K562 (cell line): ENCODE results near the gene ACSM5.

Experiments used
- JUND ChIP-seq, 2 experiments: IDR thresholded peaks; 2 replicates in 1 of 2; 3 replicates in 1 of 2; pipeline ENCODE4 v1.6.1; 2011; ENCODE audit warnings: borderline replicate concordance in 2 of 2, low read depth in 2 of 2, low read length in 2 of 2, improper control_type of control experiment in 1 of 2, missing biosample characterization in 1 of 2, missing genetic modification characterization in 1 of 2, missing genetic modification reagents in 1 of 2
- RCOR1 ChIP-seq, 2 experiments: IDR thresholded peaks; 2 replicates each; pipeline ENCODE4 v1.6.1; 2012; ENCODE audit warnings: low read depth in 2 of 2, low read length in 2 of 2, borderline replicate concordance in 1 of 2, improper control_type of control experiment in 1 of 2
- ZC3H8 ChIP-seq: fragments of 450-650 bp; IDR thresholded peaks from 2 replicates; pipeline ENCODE4 v1.6.1; 2017
- ZNF589 ChIP-seq: fragments of 200-800 bp; sonication (Bioruptor generic); IDR thresholded peaks from 2 replicates; pipeline ENCODE4 v1.6.1; 2016; ENCODE audit warnings: low read depth, missing genetic modification characterization, missing compliant biosample characterization
- ZNF764 ChIP-seq: fragments of 250-450 bp; sonication (Bioruptor Pico); IDR thresholded peaks from 2 replicates; pipeline ENCODE4 v1.4.0; 2020; ENCODE audit warnings: low read depth, mild to moderate bottlenecking, moderate library complexity
- TF ChIP-seq, protein P1 (sequence below), 3 experiments: IDR thresholded peaks in 2 of 3; conservative IDR thresholded peaks in 1 of 3; 2 replicates each; pipeline ENCODE4 v1.5.1; 2011 to 2012; ENCODE audit warnings: low read length in 3 of 3, mild to moderate bottlenecking in 3 of 3, control low read depth in 2 of 3, improper control_type of control experiment in 1 of 3, inconsistent platforms in 1 of 3, low read depth in 1 of 3, mixed read lengths in 1 of 3, moderate library complexity in 1 of 3; ENCODE audit not compliant: insufficient read depth in 2 of 3
- TF ChIP-seq, protein P2 (sequence below), 2 experiments: fragments of 450-650 bp in 1 of 2; IDR thresholded peaks; 2 replicates each; pipeline ENCODE4 v1.6.1; 2011 to 2017; ENCODE audit warnings: low read depth in 2 of 2, antibody characterized with exemption in 1 of 2, borderline replicate concordance in 1 of 2, low read length in 1 of 2, mild to moderate bottlenecking in 1 of 2, mixed read lengths in 1 of 2; ENCODE audit not compliant: control insufficient read depth in 1 of 2
- TF ChIP-seq, protein P3 (sequence below): sonication (generic); formaldehyde crosslinking; IDR thresholded peaks from 2 replicates; pipeline ENCODE4 v1.8.0; 2022; ENCODE audit warnings: mild to moderate bottlenecking, missing genetic modification reagents, borderline replicate concordance

DNA sequence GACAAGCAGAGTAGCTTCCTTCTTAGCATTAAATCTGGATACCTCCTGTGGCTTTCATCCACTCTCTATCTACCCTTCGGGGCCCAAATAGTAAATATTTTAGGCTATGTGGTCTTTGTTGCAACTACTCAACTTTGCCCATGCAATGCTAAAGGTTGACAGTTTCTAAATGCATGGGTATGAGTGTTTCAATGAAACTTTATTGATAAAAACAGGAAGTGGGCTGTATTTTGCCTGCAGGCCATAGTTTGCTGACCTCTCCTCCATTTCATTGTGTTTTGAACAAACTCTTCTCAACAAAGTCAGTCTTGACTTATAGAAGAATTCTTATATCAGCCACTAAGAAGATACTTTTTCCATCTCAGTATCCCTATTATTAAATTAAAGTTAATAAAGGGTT lies 76.1 kb downstream of the ACSM5 start:
- TF ChIP-seq RCOR1 (IDR thresholded peaks at IDR 0.05; ENCODE audit: borderline replicate concordance in 1 of 2, low read depth in 2 of 2, low read length in 2 of 2) (no peak), ZNF589 (CRISPR knock-in tag) (no peak), ZNF764 (no peak), ZC3H8 (no peak), JUND (IDR thresholded peaks at IDR 0.05; ENCODE audit: borderline replicate concordance, low read depth, low read length) (no peak), JUND (tag; IDR thresholded peaks at IDR 0.05; ENCODE audit: borderline replicate concordance, low read depth, low read length) (no peak)
- TF ChIP-seq, protein P1, sequence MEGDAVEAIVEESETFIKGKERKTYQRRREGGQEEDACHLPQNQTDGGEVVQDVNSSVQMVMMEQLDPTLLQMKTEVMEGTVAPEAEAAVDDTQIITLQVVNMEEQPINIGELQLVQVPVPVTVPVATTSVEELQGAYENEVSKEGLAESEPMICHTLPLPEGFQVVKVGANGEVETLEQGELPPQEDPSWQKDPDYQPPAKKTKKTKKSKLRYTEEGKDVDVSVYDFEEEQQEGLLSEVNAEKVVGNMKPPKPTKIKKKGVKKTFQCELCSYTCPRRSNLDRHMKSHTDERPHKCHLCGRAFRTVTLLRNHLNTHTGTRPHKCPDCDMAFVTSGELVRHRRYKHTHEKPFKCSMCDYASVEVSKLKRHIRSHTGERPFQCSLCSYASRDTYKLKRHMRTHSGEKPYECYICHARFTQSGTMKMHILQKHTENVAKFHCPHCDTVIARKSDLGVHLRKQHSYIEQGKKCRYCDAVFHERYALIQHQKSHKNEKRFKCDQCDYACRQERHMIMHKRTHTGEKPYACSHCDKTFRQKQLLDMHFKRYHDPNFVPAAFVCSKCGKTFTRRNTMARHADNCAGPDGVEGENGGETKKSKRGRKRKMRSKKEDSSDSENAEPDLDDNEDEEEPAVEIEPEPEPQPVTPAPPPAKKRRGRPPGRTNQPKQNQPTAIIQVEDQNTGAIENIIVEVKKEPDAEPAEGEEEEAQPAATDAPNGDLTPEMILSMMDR (IDR thresholded peaks at IDR 0.05 in 2 of 3, conservative IDR thresholded peaks at IDR 0.05 in 1 of 3; ENCODE audit: insufficient read depth in 2 of 3, low read depth in 1 of 3, low read length in 3 of 3), result no peak
- TF ChIP-seq, protein P2, sequence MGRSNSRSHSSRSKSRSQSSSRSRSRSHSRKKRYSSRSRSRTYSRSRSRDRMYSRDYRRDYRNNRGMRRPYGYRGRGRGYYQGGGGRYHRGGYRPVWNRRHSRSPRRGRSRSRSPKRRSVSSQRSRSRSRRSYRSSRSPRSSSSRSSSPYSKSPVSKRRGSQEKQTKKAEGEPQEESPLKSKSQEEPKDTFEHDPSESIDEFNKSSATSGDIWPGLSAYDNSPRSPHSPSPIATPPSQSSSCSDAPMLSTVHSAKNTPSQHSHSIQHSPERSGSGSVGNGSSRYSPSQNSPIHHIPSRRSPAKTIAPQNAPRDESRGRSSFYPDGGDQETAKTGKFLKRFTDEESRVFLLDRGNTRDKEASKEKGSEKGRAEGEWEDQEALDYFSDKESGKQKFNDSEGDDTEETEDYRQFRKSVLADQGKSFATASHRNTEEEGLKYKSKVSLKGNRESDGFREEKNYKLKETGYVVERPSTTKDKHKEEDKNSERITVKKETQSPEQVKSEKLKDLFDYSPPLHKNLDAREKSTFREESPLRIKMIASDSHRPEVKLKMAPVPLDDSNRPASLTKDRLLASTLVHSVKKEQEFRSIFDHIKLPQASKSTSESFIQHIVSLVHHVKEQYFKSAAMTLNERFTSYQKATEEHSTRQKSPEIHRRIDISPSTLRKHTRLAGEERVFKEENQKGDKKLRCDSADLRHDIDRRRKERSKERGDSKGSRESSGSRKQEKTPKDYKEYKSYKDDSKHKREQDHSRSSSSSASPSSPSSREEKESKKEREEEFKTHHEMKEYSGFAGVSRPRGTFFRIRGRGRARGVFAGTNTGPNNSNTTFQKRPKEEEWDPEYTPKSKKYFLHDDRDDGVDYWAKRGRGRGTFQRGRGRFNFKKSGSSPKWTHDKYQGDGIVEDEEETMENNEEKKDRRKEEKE (IDR thresholded peaks at IDR 0.05; ENCODE audit: borderline replicate concordance in 1 of 2, control insufficient read depth in 1 of 2, low read depth in 2 of 2, low read length in 1 of 2), result no peak
- TF ChIP-seq, protein P3, sequence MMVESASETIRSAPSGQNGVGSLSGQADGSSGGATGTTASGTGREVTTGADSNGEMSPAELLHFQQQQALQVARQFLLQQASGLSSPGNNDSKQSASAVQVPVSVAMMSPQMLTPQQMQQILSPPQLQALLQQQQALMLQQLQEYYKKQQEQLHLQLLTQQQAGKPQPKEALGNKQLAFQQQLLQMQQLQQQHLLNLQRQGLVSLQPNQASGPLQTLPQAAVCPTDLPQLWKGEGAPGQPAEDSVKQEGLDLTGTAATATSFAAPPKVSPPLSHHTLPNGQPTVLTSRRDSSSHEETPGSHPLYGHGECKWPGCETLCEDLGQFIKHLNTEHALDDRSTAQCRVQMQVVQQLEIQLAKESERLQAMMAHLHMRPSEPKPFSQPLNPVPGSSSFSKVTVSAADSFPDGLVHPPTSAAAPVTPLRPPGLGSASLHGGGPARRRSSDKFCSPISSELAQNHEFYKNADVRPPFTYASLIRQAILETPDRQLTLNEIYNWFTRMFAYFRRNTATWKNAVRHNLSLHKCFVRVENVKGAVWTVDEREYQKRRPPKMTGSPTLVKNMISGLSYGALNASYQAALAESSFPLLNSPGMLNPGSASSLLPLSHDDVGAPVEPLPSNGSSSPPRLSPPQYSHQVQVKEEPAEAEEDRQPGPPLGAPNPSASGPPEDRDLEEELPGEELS (CRISPR knock-in tag), result no peak
